HG03108 (cell line): ENCODE results near the gene ATF7IP2.
"Not testable (repeated sequence)": the region's sequence is repeated elsewhere in the genome, so short reads cannot be mapped to it uniquely, and the experiment has no call there.

Experiments used
- ATAC-seq: cut with Tn5 transposase; IDR thresholded peaks from one replicate; pipeline ENCODE4 v1.9.1; 2021; ENCODE audit warnings: moderate library complexity; ENCODE audit not compliant: unreplicated experiment

Gene ATF7IP2

DNA sequence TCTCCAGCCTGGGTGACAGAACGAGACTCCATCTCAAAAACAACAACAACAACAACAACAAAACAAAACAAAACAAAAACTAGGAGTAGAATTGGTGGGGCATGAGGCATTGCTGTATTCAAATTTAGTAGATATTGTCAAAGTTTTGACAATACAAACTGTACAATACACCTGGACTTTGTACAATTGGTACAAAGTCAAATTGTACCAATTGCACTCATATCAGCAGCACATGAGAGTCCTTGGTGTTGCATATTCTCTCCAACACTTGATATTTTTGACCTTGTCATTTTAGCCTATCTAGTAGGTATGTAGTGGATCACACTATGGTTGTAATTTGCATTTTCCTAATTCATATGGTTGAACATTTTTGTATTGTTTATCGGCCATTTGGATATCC lies 14.3 kb upstream of the ATF7IP2 start:
- no peak for ATAC-seq

GRCh38 chr16:10373556-10373955 lies 12.3 kb upstream of the ATF7IP2 start:
- no peak for ATAC-seq

GRCh38 chr16:10376229-10376628 lies 9.6 kb upstream of the ATF7IP2 start:
- ATAC-seq, result no peak

- no peak for ATAC-seq
Observed at GRCh38 chr16:10383626-10384025, 2.2 kb upstream of the ATF7IP2 start.

DNA sequence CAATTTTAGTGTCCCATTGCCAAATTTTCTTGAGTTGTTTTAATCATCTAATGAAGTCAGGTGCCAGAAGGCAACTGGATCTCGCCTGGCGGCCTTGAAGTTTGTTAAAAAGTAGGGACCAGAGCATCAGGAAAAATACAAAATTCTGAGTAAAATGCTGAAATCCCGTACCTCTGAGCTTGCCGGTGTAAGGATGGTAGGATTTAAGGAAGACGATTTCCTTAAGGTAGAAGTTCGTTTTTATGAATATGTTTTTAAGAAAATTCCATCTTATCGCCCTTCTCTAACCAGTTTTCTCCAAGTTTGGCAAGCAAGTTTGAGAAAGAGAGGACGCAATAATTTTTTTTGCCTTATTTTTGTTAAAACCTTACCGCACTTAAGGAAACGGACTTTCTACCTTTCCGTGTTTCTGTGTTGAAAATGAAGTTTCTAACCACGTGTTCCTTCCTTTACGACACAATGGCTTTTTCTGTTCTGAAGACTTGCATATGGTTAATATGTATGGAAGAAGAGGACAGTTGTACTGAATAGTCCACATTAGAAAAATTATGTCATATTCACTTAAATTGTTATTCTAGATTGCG lies 748 bp downstream of the ATF7IP2 start:
- no peak for ATAC-seq

- ATAC-seq, result no peak
Observed at GRCh38 chr16:10387188-10387617, 1.3 kb downstream of the ATF7IP2 start.

- ATAC-seq, result no peak
Observed at GRCh38 chr16:10388988-10389387, 3.1 kb downstream of the ATF7IP2 start.

DNA sequence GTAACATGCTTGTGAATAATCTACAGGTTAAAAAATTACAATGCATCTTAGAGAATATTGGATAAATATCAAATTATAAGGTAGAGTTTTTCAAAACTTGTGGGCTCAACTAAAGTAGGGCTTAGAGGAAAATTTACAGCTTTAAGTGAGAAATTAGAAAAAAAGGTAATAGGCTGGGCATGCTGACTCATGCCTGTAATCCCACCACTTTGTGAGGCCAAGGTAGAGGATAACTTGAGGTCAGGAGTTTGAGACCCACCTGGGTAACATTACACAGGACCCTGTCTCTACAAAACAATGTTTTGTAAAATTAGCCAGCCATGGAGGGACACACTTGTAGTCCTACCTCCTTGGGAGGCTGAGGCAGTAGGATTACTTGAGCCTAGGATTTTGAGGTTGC lies 4.5 kb downstream of the ATF7IP2 start:
- ATAC-seq, result no peak

DNA sequence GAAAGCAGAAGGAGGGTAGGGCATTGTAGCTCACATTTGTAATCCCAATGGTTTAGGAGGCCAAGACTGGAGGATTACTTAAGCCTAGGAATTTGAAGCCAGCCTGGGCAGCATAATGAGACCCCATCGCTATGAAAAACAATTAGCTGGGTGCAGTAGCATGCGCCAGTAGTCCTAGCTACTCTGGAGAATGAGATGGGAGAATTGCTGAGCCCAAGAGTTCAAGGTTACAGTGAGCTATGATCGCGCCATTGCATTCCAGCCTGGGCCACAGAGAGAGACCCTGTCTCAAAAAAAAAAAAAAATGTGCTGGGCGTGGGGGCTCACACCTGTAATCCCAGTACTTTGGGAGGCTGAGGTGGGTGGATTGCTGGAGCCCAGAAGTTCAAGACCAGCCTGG lies 5.0 kb downstream of the ATF7IP2 start:
- ATAC-seq, result no peak

GRCh38 chr16:10391339-10391738 lies 5.5 kb downstream of the ATF7IP2 start:
- no peak for ATAC-seq

GRCh38 chr16:10402975-10403374 lies 17.1 kb downstream of the ATF7IP2 start:
- no peak for ATAC-seq

DNA sequence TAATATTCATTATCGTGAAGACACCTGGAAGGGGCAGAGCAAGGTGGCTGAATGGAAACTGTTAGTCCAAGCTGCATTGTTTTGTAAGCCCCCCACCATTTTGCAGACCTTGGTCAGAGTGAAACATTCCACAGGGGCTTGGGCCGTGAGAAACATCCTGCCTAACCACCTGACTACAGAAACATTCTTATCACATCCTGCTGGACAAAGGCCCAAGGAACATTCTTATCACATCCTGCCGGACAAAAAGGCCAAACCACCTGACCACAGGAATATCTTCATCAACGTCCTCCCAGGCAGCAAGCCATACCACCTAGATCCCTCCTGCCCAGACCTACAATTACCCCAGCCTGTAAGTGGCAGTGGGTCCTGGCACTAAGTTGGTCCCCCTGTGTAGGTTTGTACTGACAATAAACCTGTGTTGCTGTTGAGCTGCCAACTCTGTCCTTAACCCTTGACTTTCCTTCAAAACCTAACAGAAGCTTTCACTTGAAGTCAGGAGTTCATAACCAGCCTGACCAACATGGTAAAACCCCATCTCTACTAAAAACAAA lies 19.6 kb downstream of the ATF7IP2 start:
- ATAC-seq, result no peak

GRCh38 chr16:10408824-10409381 lies 23.0 kb downstream of the ATF7IP2 start:
- no peak for ATAC-seq

GRCh38 chr16:10409713-10410112 lies 23.9 kb downstream of the ATF7IP2 start:
- not testable (repeated sequence) for ATAC-seq

- ATAC-seq, result no peak
Observed at GRCh38 chr16:10410469-10410868, 24.6 kb downstream of the ATF7IP2 start.

- ATAC-seq, result no peak
Observed at GRCh38 chr16:10412935-10413601, 27.2 kb downstream of the ATF7IP2 start.

DNA sequence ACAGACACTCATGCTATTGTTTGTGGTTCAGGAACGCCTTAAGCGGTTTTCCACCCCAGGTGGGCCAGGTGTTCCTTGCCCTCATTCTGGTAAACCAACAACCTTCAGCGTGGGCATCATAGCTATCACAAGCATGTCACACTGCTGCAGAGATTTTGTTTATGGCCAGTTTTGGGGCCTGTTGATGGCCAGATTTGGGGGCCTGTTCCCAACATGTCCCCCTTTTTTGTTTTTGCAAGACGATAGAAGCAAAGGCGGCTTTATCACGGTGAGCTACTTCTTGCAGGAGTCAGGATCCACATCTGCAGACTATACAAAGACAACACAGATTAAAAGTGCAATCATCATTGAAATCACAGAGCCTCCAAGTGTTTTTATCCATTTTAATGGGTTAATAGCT lies 32.3 kb downstream of the ATF7IP2 start:
- not testable (repeated sequence) for ATAC-seq

DNA sequence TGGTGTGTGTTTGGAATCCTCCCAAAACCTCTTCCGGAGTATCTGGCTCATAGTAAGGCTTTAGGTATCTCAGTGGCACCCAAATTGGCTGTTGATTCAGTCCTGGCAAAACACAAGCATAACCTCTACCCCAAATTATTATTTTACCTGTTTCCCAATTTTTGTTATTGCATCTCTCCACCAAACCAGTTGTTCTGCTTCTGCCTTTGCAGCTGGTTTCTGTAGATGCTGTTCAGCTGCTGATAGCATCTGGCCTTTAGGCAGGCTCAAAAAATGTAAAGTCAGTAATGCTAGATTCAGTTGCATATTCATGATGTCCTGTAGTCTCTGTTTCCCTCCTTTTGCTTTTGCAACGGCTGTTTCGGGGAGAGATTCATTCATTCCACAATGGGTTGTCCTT lies 33.8 kb downstream of the ATF7IP2 start:
- no peak for ATAC-seq

- no peak for ATAC-seq
Observed at GRCh38 chr16:10421596-10421995, 35.7 kb downstream of the ATF7IP2 start.

DNA sequence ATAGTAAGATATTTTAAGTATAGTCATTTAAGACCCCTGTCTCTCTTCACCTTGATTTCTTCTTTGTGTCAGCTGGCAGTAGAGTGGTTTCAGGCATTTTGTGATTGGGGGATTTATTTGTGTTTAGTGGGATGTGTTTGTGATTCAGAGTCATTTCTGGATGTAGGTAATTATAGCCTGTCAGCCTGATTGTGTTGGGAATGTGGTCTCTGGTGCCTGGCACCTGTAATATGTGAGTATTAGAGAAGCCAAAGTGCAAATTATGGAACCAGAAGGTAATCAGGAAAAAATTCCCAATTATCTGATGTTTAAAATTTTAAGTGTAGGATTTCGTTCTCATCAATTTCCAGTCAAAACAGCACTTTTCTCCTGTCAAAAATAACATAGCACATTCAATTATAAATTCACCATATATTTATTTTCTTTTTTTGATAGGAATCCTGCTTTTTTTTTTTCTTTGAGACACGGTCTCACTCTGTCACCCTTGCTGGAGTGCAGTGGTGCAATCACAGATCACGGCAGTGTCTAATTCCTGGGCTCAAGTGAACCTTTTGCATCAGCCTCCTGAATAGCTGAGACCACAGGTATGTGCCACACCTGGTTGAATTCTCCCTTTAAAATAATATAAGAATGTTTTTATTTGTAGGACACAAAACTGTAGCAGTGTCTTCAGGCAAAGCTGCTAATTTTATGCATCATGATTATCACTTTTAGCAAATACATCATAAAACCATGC lies 42.7 kb downstream of the ATF7IP2 start:
- no peak for ATAC-seq

DNA sequence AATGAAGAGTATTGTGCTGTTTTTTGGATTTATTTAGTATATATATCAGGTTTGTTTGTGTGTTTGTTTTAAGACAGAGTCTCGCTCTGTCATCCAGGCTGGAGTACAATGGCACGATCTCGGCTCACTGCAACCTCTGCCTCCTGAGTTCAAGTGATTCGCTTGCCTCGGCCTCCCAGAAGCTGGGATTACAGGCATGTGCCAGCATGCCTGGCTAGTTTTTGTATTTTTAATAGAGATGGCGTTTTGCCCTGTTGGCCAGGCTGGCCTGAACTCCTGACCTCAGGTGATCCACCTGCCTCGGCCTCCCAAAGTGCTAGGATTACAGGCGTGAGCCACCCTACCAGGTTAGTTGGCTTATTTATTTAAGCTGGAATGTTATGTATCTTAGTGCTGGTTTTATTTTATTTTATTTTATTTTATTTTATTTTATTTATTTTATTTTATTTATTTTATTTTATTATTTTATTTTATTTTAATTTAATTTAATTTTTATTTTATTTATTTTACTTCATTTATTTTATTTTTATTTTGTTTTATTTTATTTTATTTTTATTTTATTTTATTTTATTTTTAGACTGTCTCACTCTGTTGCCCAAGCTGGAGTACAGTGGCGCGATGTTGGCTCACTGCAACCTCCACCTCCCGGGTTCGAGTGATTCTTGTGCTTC lies 43.6 kb downstream of the ATF7IP2 start:
- not testable (repeated sequence) for ATAC-seq
